Keratinocyte (primary cell): ENCODE results near the gene KRTAP10-4. TPM values are rescaled to one million over a fixed set of nuclear protein-coding genes. Genes with fewer than 3 reads are reported as not detected.
A peak's percentile ranks its signal among the peaks of the same experiment; 100 is the strongest.

Experiments used
- DNase-seq: peaks from one replicate; pipeline ENCODE4 v3.0.0-alpha.2; 2011; ENCODE audit warnings: low read depth, missing footprints, low spot score
- FAIRE-seq: peaks from 2 replicates; lab custom pipeline; 2011; peaks lifted over from hg19 to GRCh38; lab: Jason Lieb, UNC
- H2AFZ ChIP-seq: 2 replicates; pipeline ENCODE4 v1.6.0; 2012; ENCODE audit warnings: low read length, control low read depth, inconsistent platforms; ENCODE audit not compliant: control insufficient read depth
- H3K27ac ChIP-seq: 2 replicates; pipeline ENCODE4 v1.5.1; 2011; ENCODE audit warnings: low read length; ENCODE audit not compliant: control insufficient read depth, insufficient read depth
- H3K27me3 ChIP-seq: 3 replicates; pipeline ENCODE4 v1.6.0; 2011; ENCODE audit warnings: low read length; ENCODE audit not compliant: control insufficient read depth, insufficient read depth; ENCODE audit errors: extremely low read depth
- H3K36me3 ChIP-seq, 2 experiments: 2 replicates in 1 of 2; 3 replicates in 1 of 2; pipeline ENCODE4 v1.5.1; 2011; ENCODE audit warnings: low read length in 2 of 2, mild to moderate bottlenecking in 1 of 2; ENCODE audit not compliant: control insufficient read depth in 2 of 2, insufficient read depth in 2 of 2; ENCODE audit errors: extremely low read depth in 1 of 2
- H3K4me1 ChIP-seq: 3 replicates; pipeline ENCODE4 v1.5.1; 2011; ENCODE audit warnings: low read length; ENCODE audit not compliant: control insufficient read depth, insufficient read depth; ENCODE audit errors: extremely low read depth
- H3K4me2 ChIP-seq: 3 replicates; pipeline ENCODE4 v1.6.0; 2011; ENCODE audit warnings: low read depth, low read length; ENCODE audit not compliant: control insufficient read depth, insufficient read depth; ENCODE audit errors: extremely low read depth
- H3K4me3 ChIP-seq, 3 experiments: fragments of 200-600 bp in 1 of 3; sonication (generic) in 1 of 3; 2 replicates in 2 of 3; 3 replicates in 1 of 3; pipeline ENCODE4 v1.5.1; 2011 to 2016; ENCODE audit warnings: low read length in 3 of 3, mild to moderate bottlenecking in 3 of 3, control low read depth in 2 of 3, inconsistent platforms in 1 of 3, low read depth in 1 of 3, mixed read lengths in 1 of 3, mixed run types in 1 of 3, moderate library complexity in 1 of 3; ENCODE audit not compliant: control insufficient read depth in 2 of 3, insufficient read depth in 2 of 3; ENCODE audit errors: extremely low read depth in 1 of 3
- H3K79me2 ChIP-seq: 2 replicates; pipeline ENCODE4 v1.6.0; 2012; ENCODE audit warnings: low read length; ENCODE audit not compliant: control insufficient read depth, insufficient read depth
- H3K9ac ChIP-seq: 3 replicates; pipeline ENCODE4 v1.6.0; 2011; ENCODE audit warnings: low read length; ENCODE audit not compliant: control insufficient read depth, insufficient read depth; ENCODE audit errors: extremely low read depth
- H3K9me1 ChIP-seq: 3 replicates; pipeline ENCODE4 v1.6.0; 2011; ENCODE audit warnings: low read length; ENCODE audit not compliant: control insufficient read depth, insufficient read depth; ENCODE audit errors: extremely low read depth
- H3K9me3 ChIP-seq: 2 replicates; pipeline ENCODE4 v1.5.1; 2012; ENCODE audit warnings: low read depth, low read length; ENCODE audit not compliant: control insufficient read depth
- H4K20me1 ChIP-seq: 3 replicates; pipeline ENCODE4 v1.6.0; 2011; ENCODE audit warnings: low read length; ENCODE audit not compliant: control insufficient read depth, insufficient read depth; ENCODE audit errors: extremely low read depth
- CTCF ChIP-seq, 3 experiments: IDR thresholded peaks in 1 of 3; conservative IDR thresholded peaks in 1 of 3; optimal IDR thresholded peaks in 1 of 3; 2 replicates in 2 of 3; 3 replicates in 1 of 3; pipeline versions ENCODE3 to v1.5.1; 2011; ENCODE audit warnings: low read length in 3 of 3, mild to moderate bottlenecking in 3 of 3, moderate library complexity in 2 of 3, control low read depth in 1 of 3, inconsistent platforms in 1 of 3; ENCODE audit not compliant: insufficient read depth in 2 of 3; ENCODE audit errors: extremely low read depth in 1 of 3
- EZH2 ChIP-seq: IDR thresholded peaks from one replicate; pipeline ENCODE4 v1.6.1; 2012; ENCODE audit warnings: inconsistent platforms, mild to moderate bottlenecking, low read length, moderate library complexity
- dilution Hi-C: fragments of 300-500 bp; cut with MboI; formaldehyde crosslinking; loops from one replicate; pipeline ENCODE4 v1.7.0; 2020; ENCODE audit warnings: low sequenced_read_pairs; ENCODE audit not compliant: extremely low pct_ligation_motif_present
- polyA plus RNA-seq, 5 experiments: library from polyadenylated mRNA; depleted of rRNA in 3 of 5; stranded (reverse) in 3 of 5; stranded (forward) in 1 of 5; unstranded in 1 of 5; fragments of >200 nt; gene quantifications; 1 replicate in 1 of 5; 2 replicates in 3 of 5; 3 replicates in 1 of 5; pipeline versions ENCODE4 v1.2.1 to v1.2.3, GENCODE V29; 2011 to 2012; ENCODE audit warnings: missing spikeins in 2 of 5, low read depth in 1 of 5, low replicate concordance in 1 of 5

Gene KRTAP10-4
- polyA plus RNA-seq, 1 donor (not counting 4 experiments of a cell fraction or from before 2014, with no cell fraction given) = not detected

GRCh38 chr21:44550807-44551206 lies 22.7 kb upstream of the KRTAP10-4 start:
- no peaks in the 10 kb centered on the region for H3K9me1 ChIP-seq

GRCh38 chr21:44551340-44551961 lies 22.1 kb upstream of the KRTAP10-4 start, which contains the start of gene KRTAP10-2:
Gene KRTAP10-2, minus strand, starts transcription at chr21:44551505. Its CDS starts 47 bp downstream, at chr21:44551458.
- Histone ChIP-seq H3K27ac (no peak within 1 kb of the TSS), H2AFZ (no peak within 1 kb of the TSS), H3K27me3 (peaks cover 4% of the 10 kb centered on the region), H3K9me1 (no peaks in the 10 kb centered on the region), H3K4me1 (peaks cover 22% of the 10 kb centered on the region), H3K9me3 (no peaks in the 10 kb centered on the region), H3K9ac (no peak within 1 kb of the TSS), H3K4me2 (peak within 1 kb of the TSS; percentile 2), H4K20me1 (no peaks in the 10 kb centered on the region), H3K36me3 (no peaks in the 10 kb centered on the region), H3K79me2 (no peaks in the 10 kb centered on the region), H3K4me3 (no peak within 1 kb of the TSS)
- FAIRE-seq (no peak), DNase-seq (no peak)
- dilution Hi-C loops = no loop called here
- no peak for TF ChIP-seq EZH2
- TF ChIP-seq CTCF (optimal IDR thresholded peaks at IDR 0.05 in 1 of 3, IDR thresholded peaks at IDR 0.05 in 1 of 3, conservative IDR thresholded peaks at IDR 0.05 in 1 of 3; ENCODE audit: extremely low read depth in 1 of 3, insufficient read depth in 2 of 3, low read length in 3 of 3) = no peak

More at GRCh38 chr21:44550807-44551206, 22.7 kb upstream of the KRTAP10-4 start:
- TF ChIP-seq EZH2 = no peak
- peak in 1 of 3 experiments; percentile 2 for TF ChIP-seq CTCF (optimal IDR thresholded peaks at IDR 0.05 in 1 of 3, IDR thresholded peaks at IDR 0.05 in 1 of 3, conservative IDR thresholded peaks at IDR 0.05 in 1 of 3; ENCODE audit: extremely low read depth in 1 of 3, insufficient read depth in 2 of 3, low read length in 3 of 3)
- no peaks in the 10 kb centered on the region for H3K36me3 ChIP-seq
- H2AFZ ChIP-seq = no peak overlapping the region
- H3K9ac ChIP-seq = no peak overlapping the region
- peak; percentile 1 for DNase-seq
- H3K27me3 ChIP-seq = peaks cover 4% of the 10 kb centered on the region
- no peak overlapping the region for H3K4me3 ChIP-seq
- dilution Hi-C loops = no loop called here
- H3K79me2 ChIP-seq = no peaks in the 10 kb centered on the region
- H3K27ac ChIP-seq = no peak overlapping the region
- H4K20me1 ChIP-seq = no peaks in the 10 kb centered on the region
- H3K9me3 ChIP-seq = no peaks in the 10 kb centered on the region
- H3K4me1 ChIP-seq = peaks cover 22% of the 10 kb centered on the region
- no peak for FAIRE-seq
- peak overlapping the region; percentile 2 for H3K4me2 ChIP-seq
